Measurements from ENCODE around the gene NSUN5. TPM values are rescaled to one million over a fixed set of nuclear protein-coding genes. Genes with fewer than 3 reads are reported as not detected.

The NSUN5 gene
- total and polyA plus RNA-seq, 12 donors = 5.6 to 32.4 (median 20.9) TPM

Small RNAs within 50 kb of the gene (small RNA-seq; reads per million reads assigned to genes)
- gene RNU6-1080P = 0 reads per million in 2 donors

Other genes with a start within 250 kb of the NSUN5 start
- not detected for gene SPDYE9, start 222.8 kb downstream of the NSUN5 start, total RNA-seq
- not detected for gene SPDYE9, start 222.8 kb downstream of the NSUN5 start, polyA plus RNA-seq
- 1 to 10 TPM in 3 of 9 donors, under 1 TPM in 4, not detected in 2; 0.24 to 1.9 (median 0.89) TPM for gene TRIM50, start 19.3 kb upstream of the NSUN5 start, total RNA-seq
- gene TRIM50, start 19.3 kb upstream of the NSUN5 start, polyA plus RNA-seq = under 1 TPM in 2 of 3 donors, not detected in 1; 0.27 to 0.56 TPM
- gene FKBP6, start 19.3 kb upstream of the NSUN5 start, total RNA-seq = under 1 TPM in 1 of 9 donors, not detected in 8; 0.15 TPM
- gene FKBP6, start 19.3 kb upstream of the NSUN5 start, polyA plus RNA-seq = under 1 TPM in 2 of 3 donors, not detected in 1; 0.07 to 0.88 TPM
- 1 to 10 TPM in 3 of 9 donors, under 1 TPM in 6; 0.32 to 4.8 (median 0.77) TPM for gene FZD9, start 125.0 kb upstream of the NSUN5 start, total RNA-seq
- under 1 TPM; 0.05 to 0.67 (median 0.64) TPM for gene FZD9, start 125.0 kb upstream of the NSUN5 start, polyA plus RNA-seq
- 10 to 100 TPM; 40.4 to 65.5 (median 43.8) TPM for gene BAZ1B, start 213.5 kb upstream of the NSUN5 start, total RNA-seq
- gene BAZ1B, start 213.5 kb upstream of the NSUN5 start, polyA plus RNA-seq = 10 to 100 TPM; 14.5 to 49.4 (median 27.7) TPM
- gene BCL7B, start 248.9 kb upstream of the NSUN5 start, total RNA-seq = 10 to 100 TPM; 19.0 to 97.9 (median 64.2) TPM
- 10 to 100 TPM; 76.1 to 87.2 (median 77.7) TPM for gene BCL7B, start 248.9 kb upstream of the NSUN5 start, polyA plus RNA-seq